ENCODE data around the gene MMP14. TPM values are rescaled to one million over a fixed set of nuclear protein-coding genes. Genes with fewer than 3 reads are reported as not detected.

MMP14 gene
- total RNA-seq, 1 experiment from 2014 or later = 34.8 TPM

GRCh38 chr14:22882064-22882463 lies 45.7 kb downstream of the MMP14 start:
- Histone ChIP-seq H3K4me1 (replicated peaks; ENCODE audit: insufficient read depth) (peaks cover 7% of the 10 kb centered on the region; the same call in 1 of the 2 replicates), H3F3A (ENCODE audit: insufficient read depth, low read depth) (peaks cover 5% of the 10 kb centered on the region; the same call in 1 of the 2 replicates), H3K4me3 (no peak overlapping the region), H3K27me3 (ENCODE audit: insufficient read depth, low read depth) (no peaks in the 10 kb centered on the region), H2AFZ (no peak overlapping the region), H3K9me3 (ENCODE audit: insufficient read depth, low read depth) (no peaks in the 10 kb centered on the region), H3K27ac (no peak overlapping the region), H3K9me2 (ENCODE audit: insufficient read depth) (no peaks in the 10 kb centered on the region), H3K36me3 (ENCODE audit: low read depth) (no peaks in the 10 kb centered on the region), H4K20me1 (ENCODE audit: insufficient read depth) (no peaks in the 10 kb centered on the region), H3K4me2 (no peak overlapping the region), H3K79me2 (ENCODE audit: low read depth) (no peaks in the 10 kb centered on the region)
- DNase-seq = no peak
- no TSS peak for BruUV-seq (replicated peaks)
- TF ChIP-seq EZH2 (IDR thresholded peaks at IDR 0.05; ENCODE audit: low read depth) = no peak
- TF ChIP-seq, protein P1, sequence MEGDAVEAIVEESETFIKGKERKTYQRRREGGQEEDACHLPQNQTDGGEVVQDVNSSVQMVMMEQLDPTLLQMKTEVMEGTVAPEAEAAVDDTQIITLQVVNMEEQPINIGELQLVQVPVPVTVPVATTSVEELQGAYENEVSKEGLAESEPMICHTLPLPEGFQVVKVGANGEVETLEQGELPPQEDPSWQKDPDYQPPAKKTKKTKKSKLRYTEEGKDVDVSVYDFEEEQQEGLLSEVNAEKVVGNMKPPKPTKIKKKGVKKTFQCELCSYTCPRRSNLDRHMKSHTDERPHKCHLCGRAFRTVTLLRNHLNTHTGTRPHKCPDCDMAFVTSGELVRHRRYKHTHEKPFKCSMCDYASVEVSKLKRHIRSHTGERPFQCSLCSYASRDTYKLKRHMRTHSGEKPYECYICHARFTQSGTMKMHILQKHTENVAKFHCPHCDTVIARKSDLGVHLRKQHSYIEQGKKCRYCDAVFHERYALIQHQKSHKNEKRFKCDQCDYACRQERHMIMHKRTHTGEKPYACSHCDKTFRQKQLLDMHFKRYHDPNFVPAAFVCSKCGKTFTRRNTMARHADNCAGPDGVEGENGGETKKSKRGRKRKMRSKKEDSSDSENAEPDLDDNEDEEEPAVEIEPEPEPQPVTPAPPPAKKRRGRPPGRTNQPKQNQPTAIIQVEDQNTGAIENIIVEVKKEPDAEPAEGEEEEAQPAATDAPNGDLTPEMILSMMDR (conservative IDR thresholded peaks at IDR 0.05) = no peak
- ChIA-PET POLR2A (ENCODE audit: unreplicated experiment) (interaction anchor here (0.5 to 0.8 kb wide), 5 partner anchors 22 to 491 kb away, joined by 3 to 6 read pairs (median 4); no protein-coding TSS in a partner anchor), CTCF (no interaction called here)
- intact Hi-C loops (cut with micrococcal nuclease; ENCODE audit: unreplicated experiment) = no loop called here

GRCh38 chr14:22882529-22883172 lies 46.3 kb downstream of the MMP14 start:
- Histone ChIP-seq H3K79me2 (ENCODE audit: low read depth) (no peaks in the 10 kb centered on the region), H3K4me1 (replicated peaks; ENCODE audit: insufficient read depth) (peaks cover 7% of the 10 kb centered on the region; the same call in 1 of the 2 replicates), H3K9me3 (ENCODE audit: insufficient read depth, low read depth) (no peaks in the 10 kb centered on the region), H3K4me3 (no peak overlapping the region), H3K9me2 (ENCODE audit: insufficient read depth) (no peaks in the 10 kb centered on the region), H3K27me3 (ENCODE audit: insufficient read depth, low read depth) (no peaks in the 10 kb centered on the region), H2AFZ (no peak overlapping the region), H3K4me2 (no peak overlapping the region), H3F3A (ENCODE audit: insufficient read depth, low read depth) (peaks cover 5% of the 10 kb centered on the region; the same call in 1 of the 2 replicates), H4K20me1 (ENCODE audit: insufficient read depth) (no peaks in the 10 kb centered on the region), H3K36me3 (ENCODE audit: low read depth) (no peaks in the 10 kb centered on the region), H3K27ac (no peak overlapping the region)
- ChIA-PET CTCF (interaction anchor here (0.6 kb wide), 3 partner anchors 30 to 194 kb away, joined by 3 to 6 read pairs (median 4); no protein-coding TSS in a partner anchor), POLR2A (ENCODE audit: unreplicated experiment) (interaction anchor here (0.5 to 0.8 kb wide), 8 partner anchors 21 to 492 kb away, joined by 3 to 13 read pairs (median 4); no protein-coding TSS in a partner anchor)
- no peak for TF ChIP-seq EZH2 (IDR thresholded peaks at IDR 0.05; ENCODE audit: low read depth)
- peak in 1 of 2 experiments; percentile 36 for DNase-seq
- BruUV-seq (replicated peaks) = no TSS peak
- intact Hi-C loops (cut with micrococcal nuclease; ENCODE audit: unreplicated experiment) = no loop called here

DNA sequence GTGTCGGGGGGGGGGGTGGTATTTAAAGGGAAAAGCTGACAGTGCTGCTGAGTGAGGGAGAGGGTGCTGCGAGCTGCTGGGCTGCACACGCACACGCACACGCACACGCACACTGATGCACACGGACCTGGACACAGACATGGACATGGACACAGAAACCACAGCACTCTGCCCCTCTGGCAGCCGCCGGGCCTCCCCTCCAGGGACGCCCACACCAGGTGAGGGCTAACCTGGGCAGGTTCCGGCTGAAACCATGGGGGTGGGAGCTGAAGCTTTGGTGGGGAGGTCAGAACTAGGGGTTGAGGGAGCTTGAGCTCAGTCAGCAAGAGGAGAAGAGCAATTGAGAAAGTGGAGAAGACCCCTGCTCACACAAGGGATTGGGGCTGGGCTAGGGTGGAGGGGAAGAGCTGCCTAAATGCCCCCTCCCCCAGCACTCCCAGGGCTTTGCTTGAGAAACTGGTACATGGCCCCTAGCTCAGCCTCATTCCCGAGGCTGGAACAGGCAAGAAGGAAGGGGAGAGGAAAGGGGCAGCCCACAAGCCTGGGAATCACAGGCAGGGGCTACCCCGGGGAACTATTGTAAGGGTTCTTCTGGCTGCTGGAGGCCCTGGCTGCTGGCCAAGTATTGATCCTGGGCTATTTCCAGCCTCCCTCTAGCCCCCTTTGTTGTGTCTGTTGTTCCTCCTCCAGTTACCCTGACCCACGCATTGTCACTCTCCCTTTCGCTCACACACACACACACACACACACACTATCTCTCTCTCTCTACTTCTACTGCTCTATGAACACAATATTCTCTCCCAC lies 47.0 kb downstream of the MMP14 start, which contains the start of gene REM2:
Gene REM2 (plus strand): TSS at position 50 of the 804 bp plus-strand sequence. CDS start 66 bp downstream, at position 116.
- H3K9me2 ChIP-seq (ENCODE audit: insufficient read depth) = no peaks in the 10 kb centered on the region
- no peak within 1 kb of the TSS for H2AFZ ChIP-seq
- ChIA-PET CTCF (interaction anchor here (0.6 kb wide), 3 partner anchors 90 to 193 kb away, joined by 4 to 6 read pairs (median 4); no protein-coding TSS in a partner anchor), POLR2A (ENCODE audit: unreplicated experiment) (interaction anchor here (0.5 to 0.6 kb wide), 4 partner anchors 28 to 1064 kb away, joined by 5 to 13 read pairs (median 10); no protein-coding TSS in a partner anchor)
- H3K27ac ChIP-seq = no peak within 1 kb of the TSS
- peaks cover 5% of the 10 kb centered on the region; the same call in 1 of the 2 replicates for H3F3A ChIP-seq (ENCODE audit: insufficient read depth, low read depth)
- no peaks in the 10 kb centered on the region for H4K20me1 ChIP-seq (ENCODE audit: insufficient read depth)
- no peak for TF ChIP-seq EZH2 (IDR thresholded peaks at IDR 0.05; ENCODE audit: low read depth)
- TF ChIP-seq, protein P1 (conservative IDR thresholded peaks at IDR 0.05) = no peak
- no peaks in the 10 kb centered on the region for H3K9me3 ChIP-seq (ENCODE audit: insufficient read depth, low read depth)
- no peaks in the 10 kb centered on the region for H3K27me3 ChIP-seq (ENCODE audit: insufficient read depth, low read depth)
- no peaks in the 10 kb centered on the region for H3K36me3 ChIP-seq (ENCODE audit: low read depth)
- no TSS peak for BruUV-seq (replicated peaks)
- DNase-seq = no peak
- intact Hi-C loops (cut with micrococcal nuclease; ENCODE audit: unreplicated experiment) = no loop called here
- no peak within 1 kb of the TSS for H3K4me3 ChIP-seq
- no peak within 1 kb of the TSS for H3K4me2 ChIP-seq
- H3K4me1 ChIP-seq (replicated peaks; ENCODE audit: insufficient read depth) = peaks cover 7% of the 10 kb centered on the region; the same call in 1 of the 2 replicates
- no peaks in the 10 kb centered on the region for H3K79me2 ChIP-seq (ENCODE audit: low read depth)

Measured in PC-9 (cell line).